Kasumi-1 (cell line): Measurements from ENCODE around the gene SIGLEC12.

ENCODE experiments used
- DNase-seq, 2 experiments: peaks; one replicate each; lab custom pipeline; 2025; lab: John Stamatoyannopoulos, UW

Gene SIGLEC12

GRCh38 chr19:51501594-51502263, at the start of gene SIGLEC12:
Gene SIGLEC12, minus strand, starts transcription at chr19:51501800. Its CDS starts 67 bp downstream, at chr19:51501733.
- peak; percentile 57 for DNase-seq

- no peak for DNase-seq
These were observed 49.5 kb upstream of the SIGLEC12 start for GRCh38 chr19:51550848-51551672.

GRCh38 chr19:51549533-51550324, 48.1 kb upstream of the SIGLEC12 start:
- no peak for DNase-seq

- DNase-seq = no peak
These were observed 47.3 kb upstream of the SIGLEC12 start for GRCh38 chr19:51548891-51549305.

- DNase-seq = no peak
These were observed 46.6 kb upstream of the SIGLEC12 start for GRCh38 chr19:51548213-51548651.

- DNase-seq = peak; percentile 80 to 83
These were observed 46.0 kb upstream of the SIGLEC12 start for GRCh38 chr19:51547397-51548212.

GRCh38 chr19:51546650-51547396, 45.2 kb upstream of the SIGLEC12 start:
- DNase-seq = peak; percentile 95 to 98

GRCh38 chr19:51546107-51546649, 44.6 kb upstream of the SIGLEC12 start:
- peak; percentile 15 to 51 for DNase-seq

- DNase-seq = no peak
These were observed 42.4 kb upstream of the SIGLEC12 start for GRCh38 chr19:51544038-51544437.

GRCh38 chr19:51542699-51543098, 41.1 kb upstream of the SIGLEC12 start:
- DNase-seq = no peak

- DNase-seq = no peak
These were observed 40.1 kb upstream of the SIGLEC12 start for GRCh38 chr19:51541458-51542357.

GRCh38 chr19:51539821-51540366, 38.3 kb upstream of the SIGLEC12 start:
- DNase-seq = no peak

- DNase-seq = no peak
These were observed 33.9 kb upstream of the SIGLEC12 start for GRCh38 chr19:51535535-51535934.

GRCh38 chr19:51531349-51532315, 30.0 kb upstream of the SIGLEC12 start, which contains the start of gene SIGLEC6:
Gene SIGLEC6, minus strand, starts transcription at chr19:51531670. Its CDS starts 22 bp downstream, at chr19:51531648.
- peak; percentile 98 to 99 for DNase-seq

- no peak for DNase-seq
These were observed 29.0 kb upstream of the SIGLEC12 start for GRCh38 chr19:51530616-51531015.

- DNase-seq = no peak
These were observed 27.7 kb upstream of the SIGLEC12 start for GRCh38 chr19:51529301-51529700.

- no peak for DNase-seq
These were observed 24.1 kb upstream of the SIGLEC12 start for GRCh38 chr19:51525651-51526050.
